ENCODE data around the gene USP31.

USP31 gene

GRCh38 chr16:23088018-23088417, 61.2 kb downstream of the USP31 start:
- DNase-seq = no peak

- no peak for DNase-seq
These were observed 63.3 kb downstream of the USP31 start for GRCh38 chr16:23085949-23086348.

DNA sequence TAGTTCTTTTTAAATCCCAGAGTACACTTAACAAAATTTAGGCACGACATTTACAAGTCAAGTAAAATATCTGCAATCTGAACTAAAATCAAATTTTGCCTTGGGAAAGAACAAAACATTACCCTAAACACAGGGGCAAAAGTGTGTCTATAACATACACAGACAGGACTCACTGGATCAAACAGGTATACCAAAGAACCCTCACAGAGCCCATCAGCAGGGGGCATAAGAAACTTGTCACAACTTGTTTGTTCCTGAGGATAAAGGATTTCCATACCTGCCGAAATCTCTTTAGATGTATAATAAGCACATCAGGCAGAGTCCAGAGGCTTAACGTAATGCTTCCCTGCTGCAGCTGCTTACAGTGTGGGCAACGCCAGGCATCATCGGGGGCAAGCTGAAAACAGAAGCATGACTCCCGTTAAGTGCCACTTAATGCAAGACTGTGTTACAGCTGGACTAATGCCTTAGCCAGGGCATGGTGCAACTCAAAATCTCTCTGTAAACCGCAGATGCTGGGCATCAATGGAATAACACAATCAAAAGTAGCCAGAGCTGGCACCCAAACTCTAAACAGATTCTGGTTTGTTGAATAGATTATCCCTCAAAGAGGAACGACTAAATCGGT, 67.0 kb downstream of the USP31 start:
- DNase-seq = peak in 2 of 3 experiments; percentile 75 to 91

DNA sequence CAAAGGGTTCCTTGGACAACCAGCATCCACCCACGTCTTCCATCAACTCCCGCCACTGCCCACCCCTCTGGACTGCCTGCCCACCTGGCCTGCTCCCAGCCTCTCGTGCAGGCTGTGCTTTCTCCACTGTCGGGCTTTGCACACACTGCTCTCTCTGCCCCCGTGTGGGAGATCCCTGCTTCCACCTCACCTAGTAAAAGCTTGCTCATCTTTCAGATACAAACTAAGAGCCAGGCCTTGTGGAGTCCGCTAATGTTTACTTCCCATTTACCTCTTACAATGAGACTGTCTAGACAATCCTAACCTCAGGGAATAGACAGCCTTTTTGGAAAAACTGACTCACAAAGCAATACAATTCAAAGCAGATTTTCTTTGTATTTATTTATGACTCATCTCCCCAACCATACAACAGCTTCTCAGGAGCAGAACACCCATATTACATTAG, 67.6 kb downstream of the USP31 start:
- DNase-seq = peak in 2 of 3 experiments; percentile 51 to 70

DNA sequence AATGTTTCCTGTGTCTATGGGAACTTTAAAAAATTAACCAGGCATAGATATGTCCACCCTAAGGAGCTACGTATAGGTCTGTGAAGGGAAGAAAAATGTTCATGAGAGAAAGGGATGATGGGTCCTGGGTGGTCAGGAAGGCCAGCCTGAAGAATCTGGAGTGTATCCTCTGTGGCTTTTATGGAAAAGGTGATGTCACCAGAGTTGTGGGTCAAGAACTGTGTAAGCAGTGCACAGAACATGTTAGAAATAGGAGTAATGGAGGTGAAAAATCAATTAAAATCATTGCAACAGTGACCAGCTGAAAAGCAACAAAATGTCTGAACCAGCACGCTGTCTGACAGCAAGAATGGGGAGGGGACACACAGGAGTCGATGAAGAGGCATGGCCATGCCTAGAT, 68.5 kb downstream of the USP31 start:
- no peak for DNase-seq

DNA sequence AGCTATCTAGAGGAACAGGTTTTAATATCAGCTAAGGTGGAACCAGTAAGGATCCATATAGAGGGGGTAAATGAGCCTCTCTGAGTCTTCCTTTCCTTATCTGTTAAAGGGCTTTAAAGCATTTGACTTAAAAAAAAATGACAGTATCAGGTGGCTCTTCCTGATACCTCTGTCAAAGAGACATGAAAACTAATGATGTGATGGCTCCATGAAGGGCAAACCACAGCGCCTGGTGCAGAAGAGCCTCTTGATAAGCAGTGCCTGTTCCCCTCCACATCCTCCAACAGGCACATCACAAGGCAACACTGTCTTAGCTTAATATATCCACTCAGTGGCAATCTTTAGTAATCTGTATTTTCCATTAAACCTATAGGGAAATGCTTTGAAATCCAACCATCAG, 68.9 kb downstream of the USP31 start:
- no peak for DNase-seq

DNA sequence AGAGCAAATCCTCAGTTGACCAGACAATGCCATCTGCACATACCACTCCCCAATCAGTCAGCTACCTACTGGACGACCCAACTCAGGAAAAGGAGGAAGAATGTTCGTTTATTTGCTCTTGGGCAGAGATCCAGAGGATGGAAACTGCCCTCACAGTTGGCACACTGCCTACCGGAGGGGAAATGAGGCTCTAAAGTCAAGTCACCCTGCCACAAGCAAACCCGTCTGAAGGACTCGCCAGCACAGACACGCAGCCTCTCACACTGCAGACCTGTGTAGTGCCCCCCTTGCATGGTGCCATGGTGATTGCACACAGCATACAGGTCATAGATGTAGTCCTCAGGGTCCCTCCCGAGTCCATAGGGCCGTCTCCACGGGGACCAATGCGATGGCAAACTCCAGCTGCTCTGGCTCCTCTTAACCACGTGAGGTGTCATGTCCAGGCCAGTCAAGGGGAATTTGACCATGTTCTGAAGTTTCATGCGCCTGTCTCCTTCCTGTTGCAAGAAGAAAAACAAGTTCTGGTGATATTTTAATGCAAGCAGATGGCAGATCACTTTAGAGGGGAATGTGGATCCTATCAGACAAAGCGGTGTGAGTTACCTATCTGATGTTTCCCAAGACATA, 69.5 kb downstream of the USP31 start:
- peak in 1 of 3 experiments; percentile 11 for DNase-seq

DNA sequence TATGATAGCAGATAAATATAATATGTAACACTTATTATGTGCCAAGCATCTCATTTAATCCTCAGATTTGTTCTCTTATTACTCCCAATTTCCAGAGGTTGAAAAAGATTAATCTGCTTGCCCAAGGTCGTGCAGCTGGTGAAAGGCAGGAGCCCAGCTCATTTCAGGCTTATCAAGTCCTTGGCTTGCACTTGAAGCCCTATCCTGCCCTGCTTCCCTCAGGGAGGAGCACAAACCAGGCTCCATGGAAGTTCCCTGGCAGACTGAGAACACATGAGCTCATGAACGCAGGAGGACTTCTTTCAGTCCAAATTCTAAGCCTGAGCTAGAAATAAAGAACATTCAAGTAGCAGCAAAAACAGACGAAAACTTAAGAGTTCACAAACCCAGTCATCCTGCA, 74.8 kb downstream of the USP31 start:
- no peak for DNase-seq

GRCh38 chr16:23072769-23073549, 76.3 kb downstream of the USP31 start:
- peak in 1 of 3 experiments; percentile 11 for DNase-seq

- DNase-seq = no peak
These were observed 77.1 kb downstream of the USP31 start for GRCh38 chr16:23072084-23072599.

- no peak for DNase-seq
These were observed 77.8 kb downstream of the USP31 start for GRCh38 chr16:23071196-23072083.

DNA sequence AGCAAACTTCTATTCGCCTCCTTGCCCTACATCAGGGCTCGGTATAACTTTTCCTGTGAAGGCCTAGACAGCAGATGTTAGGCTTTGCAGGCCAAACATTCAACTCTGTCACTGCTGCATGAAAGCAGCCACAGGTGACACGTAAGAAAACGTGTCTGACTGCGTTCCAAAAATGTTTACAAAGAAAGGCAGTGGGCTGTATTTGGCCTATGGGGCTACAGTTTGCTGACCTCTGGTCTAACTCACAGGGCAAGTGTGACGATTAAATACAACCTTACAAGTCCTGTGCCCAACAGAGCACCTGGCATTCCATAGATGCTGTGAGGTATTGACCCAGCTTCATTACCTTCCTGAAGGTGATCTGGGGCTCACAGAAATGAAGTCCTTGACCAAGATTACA, 79.4 kb downstream of the USP31 start:
- DNase-seq = no peak

DNA sequence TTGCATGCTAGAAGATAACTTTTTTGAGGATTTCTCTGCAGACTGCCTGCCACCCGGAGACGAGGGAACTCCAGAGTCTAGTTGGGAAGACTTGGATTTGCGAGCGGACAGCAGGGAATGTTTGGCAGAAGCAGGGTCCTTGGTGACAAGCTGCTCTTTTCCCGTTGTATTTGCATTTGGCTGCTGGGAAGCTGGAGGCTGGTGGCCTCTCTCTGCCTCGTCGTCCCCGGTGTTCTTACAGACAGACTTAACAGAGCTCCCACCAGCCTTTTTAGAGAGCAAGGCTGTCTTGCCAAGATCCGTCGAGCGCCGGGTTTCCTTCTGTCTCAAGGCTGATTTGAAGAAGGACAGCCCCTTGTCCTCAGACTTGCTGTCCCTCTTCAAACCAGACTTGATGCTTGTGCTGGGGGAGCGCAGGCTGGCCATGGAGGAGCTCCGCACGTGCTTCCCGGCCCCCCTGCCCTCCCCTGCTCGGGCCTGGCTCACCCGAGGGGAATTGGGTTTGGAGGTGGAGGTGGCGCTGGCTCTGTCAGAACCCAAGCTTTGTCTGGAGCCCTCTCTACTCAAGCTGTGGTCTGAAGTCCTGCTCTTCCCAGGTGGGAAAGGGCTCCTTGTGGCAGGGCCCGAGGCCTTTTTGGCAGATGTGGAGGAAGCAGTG, 81.0 kb downstream of the USP31 start:
- DNase-seq = no peak

- no peak for DNase-seq
These were observed 82.6 kb downstream of the USP31 start for GRCh38 chr16:23066676-23067075.

GRCh38 chr16:23064639-23065038, 84.6 kb downstream of the USP31 start:
- DNase-seq = no peak

- no peak for DNase-seq
These were observed 86.7 kb downstream of the USP31 start for GRCh38 chr16:23062524-23062923.

GRCh38 chr16:23061669-23062068, 87.6 kb downstream of the USP31 start:
- no peak for DNase-seq

DNA sequence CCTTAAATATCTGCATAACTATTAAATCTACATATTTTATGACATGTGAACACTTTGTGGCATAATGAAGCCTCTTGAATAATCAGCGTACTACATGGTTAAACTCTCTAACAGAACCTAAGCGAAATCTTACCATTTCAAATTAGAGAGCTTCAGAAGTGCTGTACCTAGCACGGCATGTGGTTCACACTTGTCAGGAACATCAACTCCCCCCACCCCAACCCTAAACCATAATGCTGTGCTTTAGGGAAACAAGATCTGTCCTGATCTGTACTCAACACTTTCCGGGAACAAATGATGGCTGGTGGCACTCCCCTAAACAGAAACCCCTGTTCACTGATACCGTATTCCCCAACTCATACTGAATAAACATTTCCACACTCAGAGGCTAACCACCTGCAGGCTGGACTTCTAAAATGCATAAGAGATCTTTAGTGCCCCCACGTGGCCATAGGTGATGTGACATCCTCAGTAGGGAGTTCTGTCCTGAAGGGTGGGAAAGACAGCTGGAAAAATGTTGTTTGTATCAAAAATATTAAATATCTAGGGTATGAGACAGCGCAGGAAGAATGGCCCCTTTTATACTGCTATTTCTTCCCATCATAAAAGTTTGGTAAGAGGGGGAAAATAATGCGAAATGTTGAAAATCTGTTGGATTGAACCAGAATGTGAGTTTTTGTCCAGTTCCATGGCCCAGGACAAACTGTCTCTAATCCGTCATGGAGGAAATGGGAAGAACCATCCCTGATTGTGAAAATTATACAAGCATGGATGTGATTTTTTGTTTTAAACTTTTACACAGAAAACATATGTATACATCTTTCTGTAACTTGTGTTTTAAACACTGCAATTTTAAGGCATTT, 88.6 kb downstream of the USP31 start:
- peak; percentile 47 to 81 (median 73) for DNase-seq

DNA sequence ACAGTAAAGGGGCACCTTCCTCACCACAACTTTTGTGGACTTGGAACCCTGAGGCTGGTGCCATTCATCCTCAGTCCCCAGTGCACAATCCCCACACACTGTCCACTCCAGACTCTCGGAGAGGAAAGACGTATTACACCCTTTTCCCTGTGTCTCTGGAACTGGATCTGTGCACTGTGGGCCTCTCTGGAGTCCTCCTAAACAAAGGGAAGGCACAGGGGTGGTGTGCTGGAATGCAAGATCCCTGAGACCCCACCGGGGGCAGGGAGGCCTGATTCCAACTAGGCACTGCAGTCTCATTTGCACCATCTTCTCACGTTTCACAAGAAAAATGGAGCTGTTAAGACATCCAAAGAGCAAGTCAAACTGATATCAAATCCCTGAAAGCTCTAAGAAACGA, 89.8 kb downstream of the USP31 start:
- DNase-seq = no peak

DNA sequence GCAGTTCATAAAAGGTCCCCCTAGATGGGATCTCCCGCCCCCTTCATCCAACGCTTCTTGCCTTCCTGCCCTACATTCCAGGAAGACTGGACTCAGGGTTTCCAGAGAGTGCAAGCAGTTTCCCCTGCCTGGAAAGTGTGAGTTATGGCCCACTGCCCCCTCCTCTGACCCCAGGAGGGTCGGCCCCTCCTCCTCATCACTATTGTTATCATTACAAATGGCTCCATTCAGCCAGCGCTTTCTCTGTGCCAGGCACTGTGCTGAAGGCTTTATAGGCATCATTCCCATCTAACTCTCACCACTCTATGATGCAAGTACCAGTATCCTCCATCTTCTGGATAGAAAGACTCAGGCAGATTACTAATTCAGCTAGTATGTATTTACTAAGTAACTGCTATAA, 90.7 kb downstream of the USP31 start:
- no peak for DNase-seq

DNA sequence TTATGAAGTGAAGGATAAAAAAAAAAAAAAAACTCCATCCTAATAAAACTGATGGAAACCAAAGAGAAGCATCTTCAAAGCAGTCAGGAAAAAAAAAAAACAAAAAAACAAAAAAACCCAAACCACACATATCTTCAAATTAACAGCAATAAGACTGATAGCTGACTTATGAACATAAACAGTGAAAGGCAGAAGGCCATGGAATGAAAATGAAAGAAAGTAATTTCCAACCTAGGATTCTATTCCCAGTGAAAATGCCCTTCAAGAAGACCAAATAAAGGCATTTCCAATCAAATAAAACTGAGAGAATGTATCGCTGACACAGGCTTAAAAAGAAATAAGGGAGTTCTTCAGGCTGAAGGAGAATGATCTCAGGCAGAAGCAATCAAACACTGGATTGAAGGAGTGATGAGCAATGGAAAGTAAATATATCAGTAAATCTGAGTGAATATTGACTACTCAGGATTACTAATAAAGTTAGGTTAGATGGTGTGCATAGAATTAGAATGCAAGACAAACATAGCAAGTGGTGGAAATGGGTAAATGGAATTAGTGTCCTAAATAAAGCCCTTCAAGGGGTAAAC, 92.1 kb downstream of the USP31 start:
- no peak for DNase-seq
